NCI-H1105 treated with DMSO at 0.1 percent for 48 hours (cell line): ENCODE data around the gene SCLT1.

Source experiments
- DNase-seq: peaks from one replicate; lab custom pipeline; 2025; lab: John Stamatoyannopoulos, UW

SCLT1 gene

GRCh38 chr4:128840711-128841318, 252.5 kb downstream of the SCLT1 start:
- DNase-seq, result no peak

GRCh38 chr4:128837679-128838078, 255.7 kb downstream of the SCLT1 start:
- no peak for DNase-seq

- DNase-seq, result no peak
These were observed 256.1 kb downstream of the SCLT1 start for GRCh38 chr4:128837198-128837597.

GRCh38 chr4:128835498-128836222, 257.7 kb downstream of the SCLT1 start:
- no peak for DNase-seq
